BJ (cell line): ENCODE data around the gene RPL10A. TPM values are rescaled to one million over a fixed set of nuclear protein-coding genes. Genes with fewer than 3 reads are reported as not detected.

Source experiments
- CTCF ChIA-PET: fragments of 350-600 bp; formaldehyde crosslinking; extraction: SDS; loops from one replicate; lab custom pipeline; 2021; ENCODE audit warnings: antibody characterized with exemption, inconsistent platforms; lab: Yijun Ruan, JAX
- POLR2A ChIA-PET: fragments of 300-600 bp; sonication (Branson Sonifier 250); formaldehyde crosslinking; extraction: SDS; loops from one replicate; lab custom pipeline; 2021; ENCODE audit warnings: antibody characterized with exemption; lab: Charles Lee
- DNase-seq: peaks from one replicate; pipeline ENCODE4 v3.0.0-alpha.2; 2011; ENCODE audit warnings: low read depth
- H3K27me3 ChIP-seq: 2 replicates; pipeline ENCODE4 v1.6.0; 2011; ENCODE audit warnings: low read length; ENCODE audit not compliant: control insufficient read depth, insufficient read depth
- H3K36me3 ChIP-seq: 2 replicates; pipeline ENCODE4 v1.5.1; 2011; ENCODE audit warnings: low read length; ENCODE audit not compliant: control insufficient read depth, insufficient read depth
- H3K4me3 ChIP-seq: 2 replicates; pipeline ENCODE4 v1.5.1; 2011; ENCODE audit warnings: low read depth, mild to moderate bottlenecking, control low read depth, low read length
- CTCF ChIP-seq: IDR thresholded peaks from 2 replicates; pipeline ENCODE4 v1.5.1; 2011; ENCODE audit warnings: low read depth, mild to moderate bottlenecking, control low read depth, inconsistent platforms, low read length, moderate library complexity; ENCODE audit not compliant: insufficient read depth
- polyA plus RNA-seq: library from polyadenylated mRNA; depleted of rRNA; stranded (reverse); fragments of >200 nt; gene quantifications from 2 replicates; pipeline ENCODE4 v1.2.3, GENCODE V29; 2011

The RPL10A gene
- polyA plus RNA-seq, 1 experiment: 2,524 TPM

GRCh38 chr6:35480176-35480575 lies 12.0 kb downstream of the RPL10A start:
- Histone ChIP-seq H3K4me3 (no peak overlapping the region), H3K27me3 (no peaks in the 10 kb centered on the region), H3K36me3 (peaks cover 36% of the 10 kb centered on the region)
- CTCF ChIA-PET: interaction anchor here (0.7 kb wide), 1 partner anchor 42 kb away, joined by 3 read pairs; no protein-coding TSS in a partner anchor
- POLR2A ChIA-PET: no interaction called here
- TF ChIP-seq CTCF: no peak
- no peak for DNase-seq

- Histone ChIP-seq H3K27me3 (no peaks in the 10 kb centered on the region), H3K36me3 (peaks cover 30% of the 10 kb centered on the region), H3K4me3 (no peak overlapping the region)
- CTCF ChIA-PET: no interaction called here
- no peak for TF ChIP-seq CTCF
- DNase-seq: no peak
- POLR2A ChIA-PET: no interaction called here
Observed at GRCh38 chr6:35481226-35481625, 13.0 kb downstream of the RPL10A start.

- CTCF ChIA-PET: interaction anchor here (1.5 kb wide), 1 partner anchor 11 kb away, joined by 3 read pairs; no protein-coding TSS in a partner anchor
- POLR2A ChIA-PET: no interaction called here
- Histone ChIP-seq H3K27me3 (no peaks in the 10 kb centered on the region), H3K36me3 (peaks cover 27% of the 10 kb centered on the region), H3K4me3 (no peak overlapping the region)
- no peak for TF ChIP-seq CTCF
- no peak for DNase-seq
Observed at GRCh38 chr6:35483062-35483461, 14.9 kb downstream of the RPL10A start.

GRCh38 chr6:35483490-35483889 lies 15.3 kb downstream of the RPL10A start:
- no peak for TF ChIP-seq CTCF

GRCh38 chr6:35483893-35484645 lies 15.9 kb downstream of the RPL10A start:
- TF ChIP-seq CTCF: no peak
- no peak for DNase-seq
- Histone ChIP-seq H3K36me3 (peaks cover 22% of the 10 kb centered on the region), H3K27me3 (no peaks in the 10 kb centered on the region), H3K4me3 (no peak overlapping the region)
- CTCF ChIA-PET: interaction anchor here (1.5 kb wide), 1 partner anchor 12 kb away, joined by 3 read pairs; no protein-coding TSS in a partner anchor
- POLR2A ChIA-PET: no interaction called here

More at GRCh38 chr6:35483490-35483889, 15.3 kb downstream of the RPL10A start:
- CTCF ChIA-PET: interaction anchor here (1.5 kb wide), 1 partner anchor 12 kb away, joined by 3 read pairs; no protein-coding TSS in a partner anchor
- POLR2A ChIA-PET: no interaction called here
- DNase-seq: no peak
- Histone ChIP-seq H3K36me3 (peaks cover 23% of the 10 kb centered on the region), H3K4me3 (no peak overlapping the region), H3K27me3 (no peaks in the 10 kb centered on the region)
